ENCODE results near the gene TPM2. TPM values are rescaled to one million over a fixed set of nuclear protein-coding genes. Genes with fewer than 3 reads are reported as not detected.

TPM2 gene
- 10 to 100 TPM; 21.4 to 66.0 (median 57.5) TPM for total RNA-seq
- total RNA-seq (2013) = 26.2 TPM
- 0.30 to 70.4 (median 15.4) reads per million in 29 experiments for total RNA-seq

DNA sequence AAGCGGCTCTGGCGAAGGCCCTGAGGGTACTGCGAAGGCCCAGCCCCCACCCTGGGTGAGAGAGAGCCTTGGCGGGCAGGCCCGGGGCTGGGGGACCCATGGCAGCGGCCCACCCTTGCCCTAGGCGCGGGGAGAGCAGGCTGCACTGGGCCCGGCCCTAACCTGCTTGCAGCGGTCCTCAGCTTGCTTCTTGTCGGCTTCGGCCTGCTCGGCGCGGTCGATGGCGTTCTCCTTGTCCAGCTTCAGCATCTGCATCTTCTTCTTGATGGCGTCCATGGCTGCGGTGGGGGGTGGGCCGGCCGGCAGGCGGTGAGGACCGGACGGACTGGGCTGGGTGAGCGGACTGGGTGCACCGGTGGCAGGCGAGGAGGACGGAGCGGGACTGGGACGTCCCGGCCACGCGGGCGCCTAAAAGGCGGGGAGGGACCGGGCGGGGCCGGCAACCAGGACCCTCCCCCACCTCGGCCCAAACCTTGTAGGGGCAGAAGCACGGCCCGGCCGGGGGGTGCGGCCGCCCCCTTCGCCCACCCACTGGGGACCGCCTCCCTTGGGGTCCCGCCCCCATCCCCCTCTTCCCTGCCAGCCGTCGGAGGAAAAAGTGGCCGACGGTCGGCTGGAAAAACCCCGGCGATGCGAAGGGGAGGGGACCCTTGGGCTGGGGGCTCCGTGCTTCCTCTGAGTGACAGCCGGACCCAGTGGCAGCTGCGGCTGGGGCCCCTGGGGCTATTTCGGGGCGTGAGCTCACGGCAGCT lies at the start of gene TPM2:
Gene TPM2 (minus strand): TSS at position 384 of the 752 bp plus-strand sequence. CDS start 108 bp downstream, at position 276.
- Mint-ChIP-seq H3K9me3 (no peaks in the 10 kb centered on the region), H3K27ac (peak within 1 kb of the TSS; percentile 80 to 85), H3K36me3 (no peaks in the 10 kb centered on the region), H3K4me3 (peak within 1 kb of the TSS; percentile 82 to 87 (median 83)), H3K27me3 (no peaks in the 10 kb centered on the region), H3K4me1 (peaks cover 23 to 28% (median 27%) of the 10 kb centered on the region in 3 donors)
- Histone ChIP-seq H3K27ac (ENCODE audit: low read length) (peak within 1 kb of the TSS; percentile 48), H3K4me1 (ENCODE audit: control insufficient read depth in 1 of 2, extremely low read depth in 1 of 2, insufficient read depth in 2 of 2, low read length in 2 of 2) (peaks cover 2 to 26% of the 10 kb centered on the region in 2 experiments), H3K9me3 (no peaks in the 10 kb centered on the region), H3K36me3 (ENCODE audit: control insufficient read depth in 2 of 2, extremely low read depth in 1 of 2, insufficient read depth in 1 of 2, low read length in 1 of 2) (no peaks in the 10 kb centered on the region), H3K4me3 (ENCODE audit: control insufficient read depth in 1 of 2, extremely low read depth in 1 of 2, low read length in 1 of 2) (peak within 1 kb of the TSS; percentile 61 to 74), H3K27me3 (replicated peaks in 1 of 2; ENCODE audit: control insufficient read depth in 2 of 2, extremely low read depth in 1 of 2, insufficient read depth in 2 of 2, low read length in 1 of 2) (no peaks in the 10 kb centered on the region)
- ATAC-seq (replicated peaks in 1 of 4) = no peak
- CTCF ChIA-PET = interaction anchor here in 1 of 2 donors (0.6 to 1.3 kb wide), 4 partner anchors 12 to 52 kb away, joined by 3 read pairs; partner anchors contain the start of genes CCDC107 and RMRP
- WGBS (ENCODE audit: insufficient coverage) = 69% methylated on average over 32 of the region's 61 CpGs
- no peak for DNase-seq
- POLR2A ChIA-PET = no interaction called here

DNA sequence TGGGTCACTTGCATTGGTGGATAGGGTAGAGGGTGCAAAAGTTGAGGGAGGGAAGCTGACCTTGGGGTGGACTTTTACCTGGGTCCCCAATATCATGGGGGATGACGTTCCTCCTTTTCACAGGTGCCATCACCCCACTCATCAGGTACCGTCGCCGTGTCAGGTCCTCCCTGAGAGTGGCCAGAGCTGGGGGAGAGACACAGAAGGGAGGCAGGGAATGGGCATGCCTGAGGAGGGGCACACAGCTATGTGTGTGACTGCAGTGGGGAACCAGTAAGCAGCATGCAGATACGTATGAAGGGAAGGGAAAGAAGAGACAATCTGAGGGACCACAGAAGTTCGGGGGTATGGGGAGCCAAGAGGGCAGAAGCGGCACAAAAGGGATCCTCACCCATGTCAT lies 49.2 kb upstream of the TPM2 start:
- no peak overlapping the region for H3K4me3 Mint-ChIP-seq
- H3K27me3 ChIP-seq (replicated peaks in 1 of 2; ENCODE audit: control insufficient read depth in 2 of 2, extremely low read depth in 1 of 2, insufficient read depth in 2 of 2, low read length in 1 of 2) = no peaks in the 10 kb centered on the region
- H3K36me3 Mint-ChIP-seq = peaks cover 62% of the 10 kb centered on the region
- H3K4me1 Mint-ChIP-seq = peaks cover 26 to 35% (median 31%) of the 10 kb centered on the region in 3 donors
- no peak overlapping the region for H3K27ac ChIP-seq (ENCODE audit: low read length)
- no peaks in the 10 kb centered on the region for H3K9me3 Mint-ChIP-seq
- CTCF ChIA-PET = interaction anchor here in 1 of 2 donors (0.7 to 3.4 kb wide), 2 partner anchors 9 to 11 kb away, joined by 4 to 13 read pairs; partner anchors contain the start of genes GBA2 and RGP1
- peaks cover 19 to 80% of the 10 kb centered on the region in 2 donors for H3K36me3 ChIP-seq (ENCODE audit: control insufficient read depth in 2 of 2, extremely low read depth in 1 of 2, insufficient read depth in 1 of 2, low read length in 1 of 2)
- 100% methylated on average over 3 of the region's 7 CpGs for WGBS (ENCODE audit: insufficient coverage)
- H3K27me3 Mint-ChIP-seq = no peaks in the 10 kb centered on the region
- POLR2A ChIA-PET = no interaction called here
- ATAC-seq (replicated peaks in 1 of 4) (no peak), DNase-seq (no peak)
- H3K4me1 ChIP-seq (ENCODE audit: control insufficient read depth in 1 of 2, extremely low read depth in 1 of 2, insufficient read depth in 2 of 2, low read length in 2 of 2) = peaks cover 3 to 21% of the 10 kb centered on the region in 2 experiments
- no peak overlapping the region for H3K4me3 ChIP-seq (ENCODE audit: control insufficient read depth in 1 of 2, extremely low read depth in 1 of 2, low read length in 1 of 2)
- peak overlapping the region in 1 of 2 donors; percentile 39 for H3K27ac Mint-ChIP-seq
- H3K9me3 ChIP-seq = no peaks in the 10 kb centered on the region

- WGBS (ENCODE audit: insufficient coverage) = 93% methylated on average over 4 of the region's 4 CpGs
Measured at GRCh38 chr9:35738186-35738585, 48.5 kb upstream of the TPM2 start.

GRCh38 chr9:35737143-35737542 lies 47.4 kb upstream of the TPM2 start:
- ATAC-seq (replicated peaks in 1 of 4) (no peak), DNase-seq (no peak)
- no peak overlapping the region for H3K4me3 Mint-ChIP-seq
- CTCF ChIA-PET = interaction anchor here (1.1 to 3.4 kb wide), 3 partner anchors 11 to 72 kb away, joined by 3 to 13 read pairs (median 4); partner anchors contain the start of genes ARHGEF39 (in 1 of the 2), GBA2 (in 1 of the 2) and RGP1 (in 1 of the 2)
- Histone ChIP-seq H3K27me3 (replicated peaks in 1 of 2; ENCODE audit: control insufficient read depth in 2 of 2, extremely low read depth in 1 of 2, insufficient read depth in 2 of 2, low read length in 1 of 2) (no peaks in the 10 kb centered on the region), H3K36me3 (ENCODE audit: control insufficient read depth in 2 of 2, extremely low read depth in 1 of 2, insufficient read depth in 1 of 2, low read length in 1 of 2) (peaks cover 19 to 64% of the 10 kb centered on the region in 2 donors), H3K4me1 (ENCODE audit: control insufficient read depth in 1 of 2, extremely low read depth in 1 of 2, insufficient read depth in 2 of 2, low read length in 2 of 2) (peaks cover 9 to 34% of the 10 kb centered on the region in 2 experiments), H3K9me3 (no peaks in the 10 kb centered on the region), H3K4me3 (ENCODE audit: control insufficient read depth in 1 of 2, extremely low read depth in 1 of 2, low read length in 1 of 2) (no peak overlapping the region), H3K27ac (ENCODE audit: low read length) (no peak overlapping the region)
- 97% methylated on average over 3 of the region's 7 CpGs for WGBS (ENCODE audit: insufficient coverage)
- H3K9me3 Mint-ChIP-seq = no peaks in the 10 kb centered on the region
- H3K27me3 Mint-ChIP-seq = no peaks in the 10 kb centered on the region
- peaks cover 46% of the 10 kb centered on the region for H3K36me3 Mint-ChIP-seq
- no peak overlapping the region for H3K27ac Mint-ChIP-seq
- H3K4me1 Mint-ChIP-seq = peaks cover 25 to 40% (median 38%) of the 10 kb centered on the region in 3 donors
- POLR2A ChIA-PET = no interaction called here

More at GRCh38 chr9:35738186-35738585, 48.5 kb upstream of the TPM2 start:
- Mint-ChIP-seq H3K4me3 (no peak overlapping the region), H3K9me3 (no peaks in the 10 kb centered on the region), H3K4me1 (peaks cover 28 to 37% (median 35%) of the 10 kb centered on the region in 3 donors), H3K36me3 (peaks cover 55% of the 10 kb centered on the region), H3K27me3 (no peaks in the 10 kb centered on the region), H3K27ac (no peak overlapping the region)
- Histone ChIP-seq H3K27ac (ENCODE audit: low read length) (no peak overlapping the region), H3K4me3 (ENCODE audit: control insufficient read depth in 1 of 2, extremely low read depth in 1 of 2, low read length in 1 of 2) (no peak overlapping the region), H3K27me3 (replicated peaks in 1 of 2; ENCODE audit: control insufficient read depth in 2 of 2, extremely low read depth in 1 of 2, insufficient read depth in 2 of 2, low read length in 1 of 2) (no peaks in the 10 kb centered on the region), H3K36me3 (ENCODE audit: control insufficient read depth in 2 of 2, extremely low read depth in 1 of 2, insufficient read depth in 1 of 2, low read length in 1 of 2) (peaks cover 19 to 72% of the 10 kb centered on the region in 2 donors), H3K9me3 (no peaks in the 10 kb centered on the region), H3K4me1 (ENCODE audit: control insufficient read depth in 1 of 2, extremely low read depth in 1 of 2, insufficient read depth in 2 of 2, low read length in 2 of 2) (peaks cover 6 to 28% of the 10 kb centered on the region in 2 experiments)
- DNase-seq (no peak), ATAC-seq (replicated peaks in 1 of 4) (no peak)
- ChIA-PET POLR2A (no interaction called here), CTCF (interaction anchor here (0.6 to 3.4 kb wide), 4 partner anchors 10 to 1076 kb away, joined by 3 to 13 read pairs (median 4); partner anchors contain the start of genes GBA2 (in 1 of the 2) and RGP1 (in 1 of the 2))

GRCh38 chr9:35736201-35736633 lies 46.5 kb upstream of the TPM2 start:
- H3K4me1 Mint-ChIP-seq = peaks cover 17 to 32% (median 30%) of the 10 kb centered on the region in 3 donors
- peak overlapping the region in 1 of 2 donors; percentile 44 for H3K27ac Mint-ChIP-seq
- ChIA-PET POLR2A (interaction anchor here in 1 of 2 donors (0.9 kb wide), 1 partner anchor 12 kb away, joined by 3 read pairs; no protein-coding TSS in a partner anchor), CTCF (interaction anchor here (0.5 to 3.4 kb wide), 10 partner anchors 12 to 1810 kb away, joined by 3 to 49 read pairs (median 4); partner anchors contain the start of genes GBA2 (in 2 of the 2), RGP1 (in 2 of the 2) and ARHGEF39 (in 1 of the 2))
- Histone ChIP-seq H3K27ac (ENCODE audit: low read length) (no peak overlapping the region), H3K27me3 (replicated peaks in 1 of 2; ENCODE audit: control insufficient read depth in 2 of 2, extremely low read depth in 1 of 2, insufficient read depth in 2 of 2, low read length in 1 of 2) (no peaks in the 10 kb centered on the region), H3K4me3 (ENCODE audit: control insufficient read depth in 1 of 2, extremely low read depth in 1 of 2, low read length in 1 of 2) (no peak overlapping the region), H3K4me1 (ENCODE audit: control insufficient read depth in 1 of 2, extremely low read depth in 1 of 2, insufficient read depth in 2 of 2, low read length in 2 of 2) (peaks cover 9 to 30% of the 10 kb centered on the region in 2 experiments), H3K9me3 (no peaks in the 10 kb centered on the region), H3K36me3 (ENCODE audit: control insufficient read depth in 2 of 2, extremely low read depth in 1 of 2, insufficient read depth in 1 of 2, low read length in 1 of 2) (peaks cover 19 to 61% of the 10 kb centered on the region in 2 donors)
- DNase-seq (peak; percentile 11 to 81 (median 56)), ATAC-seq (replicated peaks in 1 of 4) (peak in 3 of 4 experiments; percentile 14 to 20 (median 15))
- no peaks in the 10 kb centered on the region for H3K9me3 Mint-ChIP-seq
- WGBS (ENCODE audit: insufficient coverage) = 72% methylated on average over 4 of the region's 5 CpGs
- peaks cover 42% of the 10 kb centered on the region for H3K36me3 Mint-ChIP-seq
- no peaks in the 10 kb centered on the region for H3K27me3 Mint-ChIP-seq
- no peak overlapping the region for H3K4me3 Mint-ChIP-seq

- H3K27ac ChIP-seq (ENCODE audit: low read length) = no peak overlapping the region
- Mint-ChIP-seq H3K4me1 (peaks cover 17 to 31% (median 30%) of the 10 kb centered on the region in 3 donors), H3K4me3 (no peak overlapping the region), H3K9me3 (no peaks in the 10 kb centered on the region), H3K27me3 (no peaks in the 10 kb centered on the region), H3K27ac (peak overlapping the region in 1 of 2 donors; percentile 28), H3K36me3 (peaks cover 26% of the 10 kb centered on the region)
- no peak overlapping the region for H3K4me3 ChIP-seq (ENCODE audit: control insufficient read depth in 1 of 2, extremely low read depth in 1 of 2, low read length in 1 of 2)
- H3K36me3 ChIP-seq (ENCODE audit: control insufficient read depth in 2 of 2, extremely low read depth in 1 of 2, insufficient read depth in 1 of 2, low read length in 1 of 2) = peaks cover 12 to 44% of the 10 kb centered on the region in 2 donors
- peaks cover 29 to 51% of the 10 kb centered on the region in 2 experiments for H3K4me1 ChIP-seq (ENCODE audit: control insufficient read depth in 1 of 2, extremely low read depth in 1 of 2, insufficient read depth in 2 of 2, low read length in 2 of 2)
- no peak for ATAC-seq (replicated peaks in 1 of 4)
- POLR2A ChIA-PET = no interaction called here
- no peak for DNase-seq
- H3K9me3 ChIP-seq = no peaks in the 10 kb centered on the region
- no peaks in the 10 kb centered on the region for H3K27me3 ChIP-seq (replicated peaks in 1 of 2; ENCODE audit: control insufficient read depth in 2 of 2, extremely low read depth in 1 of 2, insufficient read depth in 2 of 2, low read length in 1 of 2)
- 100% methylated on average over 1 of the region's 3 CpGs for WGBS (ENCODE audit: insufficient coverage)
- CTCF ChIA-PET = interaction anchor here (0.6 to 2.9 kb wide), 6 partner anchors 14 to 76 kb away, joined by 3 to 49 read pairs (median 4); partner anchors contain the start of genes CCDC107 (in 1 of the 2), GBA2 (in 1 of the 2), MSMP (in 1 of the 2) and RGP1 (in 1 of the 2)
Measured at GRCh38 chr9:35734096-35734495, 44.4 kb upstream of the TPM2 start.
